Measurements from ENCODE around the gene PNP. TPM values are rescaled to one million over a fixed set of nuclear protein-coding genes. Genes with fewer than 3 reads are reported as not detected.
"Not testable (repeated sequence)": the region's sequence is repeated elsewhere in the genome, so short reads cannot be mapped to it uniquely, and the experiment has no call there.

PNP gene
- polyA plus RNA-seq (ENCODE audit: insufficient read length in 10 of 10) = 10 to 100 TPM in 8 of 10 donors, 1 to 10 TPM in 2; 8.7 to 17.2 (median 11.9) TPM
- long read RNA-seq, donor 1, partial matches to known transcripts = 0 of 4 reads
- long read RNA-seq, donor 1, other reads (novel, unspliced or antisense) = 0 of 4 reads
- long read RNA-seq, donor 2, partial matches to known transcripts = 5 of 7 reads
- long read RNA-seq, donor 2, other reads (novel, unspliced or antisense) = 0 of 7 reads
- long read RNA-seq, donor 3 = 0 reads
- long read RNA-seq, donor 4, partial matches to known transcripts = 6 of 7 reads
- long read RNA-seq, donor 4, other reads (novel, unspliced or antisense) = 0 of 7 reads
- long read RNA-seq, donor 5, partial matches to known transcripts = 8 of 15 reads
- long read RNA-seq, donor 5, other reads (novel, unspliced or antisense) = 0 of 15 reads
- long read RNA-seq, donor 6, partial matches to known transcripts = 5 of 8 reads
- long read RNA-seq, donor 6, other reads (novel, unspliced or antisense) = 0 of 8 reads
- long read RNA-seq, donor 7, partial matches to known transcripts = 11 of 11 reads
- long read RNA-seq, donor 7, other reads (novel, unspliced or antisense) = 0 of 11 reads
- long read RNA-seq, donor 8, partial matches to known transcripts = 7 of 13 reads
- long read RNA-seq, donor 8, other reads (novel, unspliced or antisense) = 0 of 13 reads
- long read RNA-seq, donor 9 = 0 reads

DNA sequence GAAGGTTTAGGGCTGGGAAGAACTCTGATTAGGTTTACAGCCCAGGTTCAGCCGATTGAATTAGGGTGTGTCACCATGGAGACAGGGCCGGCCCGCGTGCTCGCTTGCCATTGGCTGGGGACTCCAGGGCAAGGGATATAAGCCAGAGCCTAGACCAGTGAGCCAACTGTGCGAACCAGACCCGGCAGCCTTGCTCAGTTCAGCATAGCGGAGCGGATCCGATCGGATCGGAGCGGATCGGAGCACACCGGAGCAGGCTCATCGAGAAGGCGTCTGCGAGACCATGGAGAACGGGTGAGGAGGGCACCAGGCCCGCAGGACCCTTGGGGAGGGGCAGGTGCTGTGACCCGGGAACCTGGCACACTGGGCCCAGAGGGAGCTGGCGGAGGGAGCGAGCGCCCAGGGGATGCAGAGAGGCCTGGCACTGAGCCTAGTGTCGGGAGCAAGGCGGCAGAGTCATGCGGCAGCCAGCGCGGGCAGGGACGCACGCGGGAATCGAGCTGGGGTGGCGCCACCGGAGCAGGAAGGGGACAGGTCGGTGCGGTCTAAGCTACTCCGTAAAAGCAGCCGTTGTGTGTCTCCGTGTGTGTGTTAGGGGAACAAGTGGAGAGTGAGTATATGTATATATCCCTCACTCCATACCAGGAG lies at the start of gene PNP:
TSS of gene PNP (plus strand) at position 165 of the 648 bp plus-strand sequence. CDS start at position 284, 119 bp downstream.
- peak; percentile 58 to 85 (median 66) for DNase-seq

DNA sequence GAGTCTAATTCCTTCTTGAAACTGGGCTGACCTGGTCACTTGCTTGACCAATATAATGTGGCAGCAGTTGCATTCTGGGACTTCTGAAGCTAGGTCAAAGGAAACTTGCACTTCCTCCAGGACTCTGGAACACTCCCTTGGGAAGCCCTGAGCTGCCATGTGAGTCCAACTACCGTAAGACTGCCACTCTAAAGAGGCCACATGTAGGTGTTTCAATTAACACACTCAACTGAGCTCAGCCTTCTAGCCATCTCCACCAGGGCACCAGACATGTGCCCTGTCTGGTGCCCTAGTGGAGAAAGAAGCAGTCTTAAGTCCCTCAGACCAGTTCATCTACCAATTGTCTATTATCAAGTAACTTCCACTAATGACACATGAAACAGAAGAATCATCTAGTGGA lies 49.8 kb upstream of the PNP start:
- no peak for DNase-seq

DNA sequence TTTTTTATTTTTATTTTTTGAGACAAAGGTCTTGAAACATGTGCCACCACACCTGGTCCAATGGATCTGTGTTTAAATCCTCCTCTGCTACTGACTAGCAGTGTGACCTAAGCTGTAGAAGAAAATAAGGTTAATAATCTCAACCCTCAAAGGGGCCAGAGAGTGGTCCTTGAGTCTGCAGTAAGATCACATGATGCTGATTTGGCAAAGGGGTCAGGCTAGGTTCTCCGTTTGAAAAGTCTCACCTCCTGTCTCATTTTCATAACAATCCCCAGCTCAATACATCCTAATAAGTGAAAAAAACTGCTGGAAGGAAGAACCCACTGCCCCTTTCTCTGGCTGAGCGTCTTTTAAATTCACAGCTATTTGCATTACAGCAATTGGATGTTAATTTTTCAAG lies 47.9 kb upstream of the PNP start:
- no peak for DNase-seq

DNA sequence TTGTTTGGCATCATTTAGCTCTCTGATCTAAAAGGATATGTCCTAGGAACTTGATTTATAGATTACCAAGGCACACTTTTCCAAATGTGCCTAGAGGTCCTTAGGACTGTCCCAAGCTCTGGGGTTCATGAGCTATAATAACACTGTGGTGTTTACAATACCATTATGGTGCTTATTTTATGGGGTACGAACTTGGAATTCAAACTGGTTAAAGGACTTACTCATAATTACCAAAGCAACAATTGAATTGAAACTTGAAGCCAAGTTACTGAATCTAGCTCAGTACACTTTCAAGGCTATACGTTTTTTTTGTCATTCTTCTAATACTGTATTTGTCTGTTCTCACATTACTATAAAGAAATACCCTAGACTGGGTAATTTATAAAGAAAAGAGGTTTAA lies 46.3 kb upstream of the PNP start:
- no peak for DNase-seq

DNA sequence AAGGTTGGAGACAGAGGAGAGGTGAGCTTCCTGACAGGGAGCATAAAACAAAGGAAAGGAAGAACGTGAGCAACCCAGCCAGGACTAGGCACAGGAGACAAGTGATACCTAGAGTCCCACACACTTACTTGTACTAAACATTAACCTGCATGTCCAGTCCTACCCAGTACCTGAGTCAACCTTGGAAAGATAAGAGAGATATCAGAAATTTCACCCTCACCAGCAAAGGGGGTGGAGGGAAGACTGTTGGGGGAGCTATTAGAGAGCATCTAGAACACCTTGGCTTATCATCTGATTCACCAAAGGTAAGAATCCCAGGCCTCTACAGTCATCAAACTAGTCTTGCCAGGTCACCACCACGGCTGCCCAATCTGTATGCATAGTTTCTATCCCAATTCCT lies 44.4 kb upstream of the PNP start:
- no peak for DNase-seq

DNA sequence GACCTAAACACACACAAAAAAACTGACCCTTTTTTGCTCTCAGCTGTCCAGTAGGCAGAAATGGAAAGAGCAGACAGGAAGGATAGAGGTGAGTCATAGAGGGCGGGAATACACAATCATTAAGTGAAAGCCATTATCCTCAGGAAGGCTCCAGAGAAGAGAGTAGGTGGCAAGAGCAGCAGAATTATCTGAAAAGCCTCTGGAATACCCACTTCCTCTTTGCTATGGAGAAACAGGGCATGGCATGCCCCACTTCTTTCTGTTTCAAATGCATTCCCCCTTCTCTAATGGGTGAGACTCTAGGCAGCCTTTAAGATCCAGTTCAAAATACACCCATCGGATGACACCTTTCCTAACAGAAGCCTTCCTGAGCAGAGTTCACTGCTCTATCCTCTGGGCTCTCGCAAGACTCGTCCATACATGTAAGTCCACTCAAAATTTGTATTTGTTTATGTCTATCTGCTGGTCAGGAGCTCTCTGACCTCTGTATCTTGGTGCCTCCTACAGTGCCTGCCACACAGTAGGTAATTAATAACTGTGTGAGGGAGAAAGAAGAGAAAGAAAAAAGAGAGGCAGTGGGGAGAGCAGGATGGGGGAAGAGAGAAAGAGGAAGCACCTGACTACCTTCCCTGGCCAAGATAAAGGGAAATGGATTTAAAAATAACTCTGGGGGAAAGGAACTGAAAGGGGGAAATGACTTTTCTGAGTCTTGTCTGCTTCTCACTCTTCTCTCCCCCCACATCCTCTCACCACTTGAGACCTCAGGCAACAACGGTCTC lies 41.8 kb upstream of the PNP start:
- peak in 2 of 3 donors; percentile 7 to 23 for DNase-seq

DNA sequence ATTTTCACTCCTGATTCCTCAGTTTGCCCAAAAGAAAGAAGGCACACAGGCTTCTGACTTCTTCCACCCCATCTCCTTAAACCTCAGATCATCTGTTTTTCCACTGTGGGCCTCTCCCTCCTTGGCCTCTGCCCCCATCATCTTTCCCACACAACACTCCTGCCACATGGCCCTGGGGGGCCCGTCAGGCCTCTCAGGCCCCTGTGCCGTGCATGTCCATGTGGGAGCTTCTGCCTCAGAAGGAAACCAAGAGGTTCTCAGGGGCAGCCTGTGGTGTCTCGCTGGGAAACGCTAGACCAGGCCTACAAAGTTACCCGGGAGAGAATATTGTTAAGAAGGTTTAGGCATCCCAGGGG lies 41.2 kb upstream of the PNP start:
- no peak for DNase-seq

DNA sequence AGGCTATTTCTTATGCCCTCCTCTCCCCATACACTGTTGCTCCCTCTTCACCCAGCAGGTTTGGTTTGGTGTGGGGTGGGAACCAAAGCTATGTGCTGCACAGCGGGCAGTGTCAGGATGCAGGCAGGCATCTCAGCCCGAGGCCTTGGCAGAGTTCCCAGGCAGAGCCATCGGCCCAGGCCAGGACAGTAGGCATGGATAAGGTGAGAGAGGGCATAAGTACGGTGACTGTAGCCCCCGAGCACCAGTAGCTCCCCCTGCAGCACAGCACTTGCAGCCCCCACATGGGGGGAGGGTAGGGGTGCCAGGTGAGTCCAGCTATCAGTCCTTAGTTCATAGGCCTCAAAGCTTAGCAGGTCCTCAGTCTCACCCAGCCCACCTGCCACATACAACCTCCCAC lies 40.4 kb upstream of the PNP start:
- no peak for DNase-seq

DNA sequence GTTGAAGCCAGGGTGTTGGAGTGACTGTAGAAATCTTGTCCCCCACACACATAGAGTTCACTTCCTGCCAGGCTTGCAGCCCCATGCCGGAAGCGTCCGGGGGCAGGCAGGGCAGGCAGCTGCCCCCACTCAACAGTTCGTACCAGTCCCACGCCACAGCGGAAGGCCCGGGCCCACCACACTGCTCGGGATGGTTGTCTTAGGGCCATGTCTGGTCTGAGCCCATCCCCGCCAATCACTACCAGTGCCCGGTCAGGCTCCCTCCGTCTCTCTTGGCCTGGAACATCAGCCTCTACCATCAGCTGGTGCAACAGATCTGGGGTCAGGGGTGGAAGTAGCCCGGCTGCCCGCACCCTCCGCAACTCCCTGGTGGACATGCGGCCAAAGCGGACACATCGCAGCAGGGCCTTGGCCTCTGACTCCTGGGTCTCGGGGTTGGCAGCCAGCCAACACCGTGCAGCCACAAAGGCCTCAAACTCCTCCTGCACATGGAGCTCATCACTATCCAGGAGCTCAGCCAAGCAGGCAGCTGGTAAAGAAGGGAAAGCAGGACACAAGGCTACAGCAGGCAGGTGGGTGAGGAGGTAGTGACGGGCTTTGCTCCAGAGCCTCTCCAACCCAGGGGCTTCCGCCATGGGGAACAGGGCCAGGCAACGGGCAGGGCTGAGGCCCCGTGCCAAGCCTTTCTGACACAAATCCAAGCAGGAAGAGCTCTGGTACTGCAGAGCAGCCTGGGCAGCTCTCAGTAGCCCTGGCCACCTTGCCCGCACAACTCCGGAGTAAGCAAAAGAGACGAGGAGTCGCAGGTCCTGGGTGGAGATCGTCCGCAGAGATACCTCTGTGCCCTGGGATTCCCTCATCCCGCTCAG lies 39.2 kb upstream of the PNP start:
- peak in 1 of 3 donors; percentile 8 for DNase-seq

DNA sequence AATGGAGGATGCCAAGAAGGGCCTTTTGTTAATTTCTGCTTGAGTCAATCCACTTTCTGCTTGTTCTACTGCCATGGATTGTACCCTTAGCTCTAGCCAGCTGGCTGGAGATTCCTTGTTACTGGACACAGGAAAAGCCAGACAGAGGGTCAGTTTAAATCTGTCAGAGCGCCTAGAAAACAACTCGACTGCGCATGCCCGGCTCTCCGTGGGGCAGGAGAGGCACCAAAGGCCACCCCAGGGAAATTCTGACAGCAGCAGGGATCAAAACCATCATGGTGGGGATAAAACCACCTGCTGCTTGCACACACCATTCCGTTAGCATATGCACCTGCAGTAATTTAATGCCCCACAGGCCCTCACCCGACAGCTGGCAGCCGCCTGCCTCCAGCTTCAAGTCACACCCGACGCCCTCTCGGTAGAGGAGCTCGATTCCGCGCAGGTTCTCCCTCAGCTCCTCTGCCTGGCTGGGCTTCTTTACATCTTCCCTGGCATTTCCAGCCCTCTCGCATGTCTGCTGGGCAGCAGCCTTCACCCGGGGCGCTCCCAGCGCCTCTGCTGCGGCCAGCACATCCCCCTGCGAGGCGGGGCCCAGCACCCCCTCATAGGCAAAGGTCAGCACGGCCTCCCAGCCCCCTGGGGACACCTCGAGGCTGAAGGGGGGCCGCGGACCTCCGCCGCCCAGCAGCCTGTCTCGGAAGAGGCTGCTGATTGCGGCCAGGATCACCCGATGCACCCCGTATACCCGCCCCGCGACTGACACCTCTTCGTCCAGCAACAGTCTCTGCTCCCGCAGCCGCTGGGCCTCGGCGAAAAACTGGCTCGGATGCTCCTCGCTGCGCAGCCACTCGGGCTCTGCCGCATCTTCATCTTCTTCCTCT lies 34.3 kb upstream of the PNP start:
- DNase-seq = peak; percentile 33 to 53 (median 44)

DNA sequence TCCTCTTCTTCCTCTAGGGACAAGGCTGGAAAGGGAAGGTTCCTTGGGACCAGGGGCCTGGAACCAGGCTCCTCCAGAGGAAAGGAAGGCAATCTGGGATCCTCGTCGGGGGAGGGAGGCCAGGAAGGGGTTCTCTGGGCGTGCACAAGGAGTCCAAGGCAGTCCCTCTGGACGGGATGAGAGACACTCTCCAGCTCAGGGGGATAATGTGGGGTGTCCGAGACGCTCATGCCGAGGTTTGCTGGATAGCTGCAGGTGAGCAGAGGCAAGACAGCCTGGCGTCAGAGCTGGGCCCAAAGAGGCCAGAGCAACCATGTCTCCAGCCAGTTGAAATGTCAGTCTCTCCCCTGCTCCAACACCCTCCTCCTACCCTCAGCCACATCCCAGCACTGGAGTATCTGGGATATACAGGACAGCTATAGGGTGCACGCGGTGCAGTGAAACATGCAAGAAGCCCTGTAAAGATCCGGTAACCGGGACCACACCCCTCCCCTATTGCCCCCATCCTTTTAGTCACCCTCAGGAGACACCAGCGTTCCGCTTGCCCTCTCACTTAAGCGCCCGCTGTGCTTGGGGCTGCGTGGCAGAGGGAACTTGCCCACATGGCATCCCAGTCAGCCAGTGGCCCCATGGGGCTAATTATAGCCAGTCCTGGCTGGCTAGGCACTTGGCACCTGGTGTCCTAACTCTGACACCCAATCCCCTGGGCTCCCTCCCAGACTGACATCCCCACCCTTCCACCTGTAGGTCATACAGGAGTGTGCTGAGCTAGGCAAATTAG lies 33.4 kb upstream of the PNP start, which contains the start of gene KLHL33:
TSS of gene KLHL33 (minus strand) at position 585 of the 781 bp plus-strand sequence. CDS start at position 230, 355 bp downstream.
- DNase-seq = peak in 1 of 3 donors; percentile 10

DNA sequence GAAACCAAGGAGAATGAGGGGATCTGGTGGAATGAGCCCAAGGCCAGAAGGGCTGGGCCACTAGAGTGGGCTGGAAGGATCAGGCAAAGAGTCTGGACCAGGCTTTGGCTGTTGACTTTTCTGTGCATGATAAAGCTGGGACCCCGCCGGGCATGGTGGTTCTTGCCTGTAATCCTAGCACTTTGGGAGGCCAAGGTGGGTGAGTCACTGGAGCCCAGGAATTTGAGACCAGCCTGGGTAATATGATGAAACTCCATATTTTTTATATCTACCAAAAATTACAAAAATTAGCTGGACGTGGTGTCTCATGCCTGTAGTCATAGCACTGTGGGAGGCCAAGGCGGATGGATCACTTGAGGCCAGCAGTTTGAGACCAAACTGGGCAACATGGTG lies 32.8 kb upstream of the PNP start:
- peak in 1 of 3 donors; percentile 32 for DNase-seq

DNA sequence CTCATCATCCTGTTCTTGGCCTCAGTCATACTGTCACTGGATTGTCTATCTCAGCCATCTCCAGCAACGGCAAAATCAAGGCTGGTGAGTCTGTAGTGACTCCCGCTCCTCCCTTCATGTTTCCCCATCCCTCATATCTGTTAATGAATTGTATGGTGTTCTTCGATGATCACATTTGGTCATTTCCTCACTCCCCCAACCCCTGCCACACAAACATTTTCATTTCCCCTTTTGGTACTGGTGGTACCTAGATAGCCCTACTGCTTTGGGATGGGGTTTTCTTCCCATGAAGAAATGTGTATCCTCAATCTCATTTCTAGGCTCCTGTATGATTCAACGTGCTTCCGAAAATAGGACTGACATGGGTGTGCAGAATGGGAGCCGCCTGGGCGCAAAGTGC lies 30.5 kb upstream of the PNP start:
- DNase-seq = no peak

DNA sequence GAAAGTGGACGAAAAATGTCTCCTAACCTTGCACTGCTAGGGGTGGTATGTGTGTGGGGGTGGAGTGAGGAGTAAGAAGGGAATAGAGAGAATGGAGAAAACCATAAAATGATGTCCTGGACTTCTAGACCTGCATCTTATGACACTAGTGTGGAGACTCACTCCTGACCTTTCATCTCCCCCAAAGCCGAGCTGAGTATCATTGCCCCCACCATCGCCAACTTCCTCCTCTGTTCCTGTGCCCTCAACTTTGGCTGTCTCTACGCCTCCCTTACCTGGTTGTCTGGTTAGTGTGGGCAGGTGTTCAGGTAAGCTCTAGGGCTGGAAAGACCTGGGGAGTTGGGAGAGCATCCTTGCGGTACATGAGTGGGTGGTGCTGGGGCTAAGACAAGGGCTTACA lies 28.7 kb upstream of the PNP start:
- DNase-seq = no peak

DNA sequence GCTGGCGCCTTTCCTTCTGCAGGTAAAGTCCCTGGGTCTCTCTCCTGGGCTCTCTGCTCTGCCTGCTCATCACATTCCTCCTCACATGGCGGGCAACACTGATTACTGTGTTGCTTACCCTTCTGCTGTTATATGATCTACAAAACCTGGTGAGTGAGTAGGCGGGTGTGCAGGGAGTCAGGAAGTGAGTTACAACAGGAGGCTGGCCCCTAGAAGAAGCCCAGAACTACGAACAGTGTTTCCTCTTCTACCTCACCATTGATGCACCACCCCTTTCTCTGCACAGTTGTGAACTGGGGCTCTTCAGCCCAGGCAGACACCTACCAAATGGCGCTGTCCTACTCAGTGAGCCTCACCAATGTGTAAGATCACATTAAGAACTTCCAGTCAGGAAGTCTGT lies 28.3 kb upstream of the PNP start:
- no peak for DNase-seq

DNA sequence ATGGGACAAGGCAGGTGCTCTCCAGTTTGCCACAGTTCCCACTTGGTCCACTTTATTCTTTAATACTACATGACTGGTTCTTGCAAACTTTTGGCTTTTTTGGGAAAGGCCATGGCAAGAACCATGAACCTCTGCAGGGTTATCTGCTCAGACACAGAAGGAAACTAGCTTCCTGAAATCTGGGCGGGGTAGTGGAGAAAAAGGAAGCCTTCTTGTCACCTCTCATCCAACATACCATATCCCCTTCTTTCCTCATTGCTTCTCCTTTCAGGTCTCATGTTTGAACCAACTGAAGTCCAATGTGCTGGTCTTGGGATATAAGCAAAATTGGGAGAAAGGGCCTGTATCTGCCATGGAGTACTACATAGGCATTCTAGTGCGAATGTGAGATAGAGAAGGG lies 27.7 kb upstream of the PNP start:
- no peak for DNase-seq

DNA sequence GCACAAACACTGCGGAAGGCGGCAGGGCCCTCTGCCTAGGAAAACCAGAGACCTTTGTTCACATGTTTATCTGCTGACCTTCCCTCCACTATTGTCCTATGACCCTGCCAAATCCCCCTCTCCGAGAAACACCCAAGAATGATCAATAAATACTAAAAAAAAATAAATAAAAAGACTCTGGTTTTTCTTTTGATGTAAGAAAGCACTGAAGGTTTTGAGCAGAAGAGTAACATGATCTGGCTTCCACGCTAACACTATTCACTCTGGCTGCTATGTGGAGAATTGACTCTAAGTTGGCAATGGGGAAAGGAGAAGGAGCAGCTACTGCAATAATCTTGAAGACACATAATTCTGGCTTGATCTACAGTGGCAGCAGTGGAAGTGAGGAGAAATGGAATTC lies 25.6 kb upstream of the PNP start:
- DNase-seq = not testable (repeated sequence)

DNA sequence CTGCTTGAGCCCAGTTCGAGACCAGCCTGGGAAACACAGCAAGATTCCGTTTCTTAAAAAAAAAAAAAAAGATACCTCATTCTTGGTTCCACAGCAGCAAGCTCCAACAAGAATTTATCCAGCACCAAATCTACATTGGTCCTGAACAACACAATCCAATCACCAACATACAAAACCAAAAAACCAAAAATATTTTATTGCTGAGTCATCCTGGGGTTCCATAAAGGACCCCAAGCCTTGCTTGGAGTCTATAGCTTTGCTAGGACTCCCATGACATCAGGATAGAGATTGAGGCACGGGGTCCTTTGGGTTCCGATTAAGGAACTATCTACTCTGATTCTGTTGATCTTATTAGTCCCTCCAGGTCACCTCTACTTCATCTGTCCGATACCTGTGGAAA lies 22.3 kb upstream of the PNP start:
- DNase-seq = no peak

DNA sequence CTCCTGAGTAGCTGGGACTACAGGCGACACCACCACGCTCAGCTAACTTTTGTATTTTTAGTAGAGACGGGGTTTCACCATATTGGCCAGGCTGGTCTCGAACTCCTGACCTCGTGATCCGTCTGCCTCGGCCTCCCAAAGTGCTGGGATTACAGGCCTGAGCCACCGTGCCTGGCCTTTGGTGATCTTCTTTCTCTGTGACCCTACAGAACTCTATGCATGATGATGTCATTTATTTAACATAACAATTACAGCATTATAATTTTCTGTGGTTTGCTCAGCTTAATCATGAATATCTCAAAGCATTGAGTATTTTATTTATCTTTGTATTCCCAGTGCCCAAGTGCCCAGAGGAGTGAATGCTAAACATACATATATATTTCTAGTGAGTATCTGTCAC lies 16.4 kb upstream of the PNP start:
- DNase-seq = not testable (repeated sequence)

All from muscle of back (tissue), 13 donors.